T-helper 1 cell treated with Interleukin-12 subunit alpha and Interleukin-12 subunit beta and Interleukin-4 antibody, amounts not matched to agents 30 μg/mL and 1 μg/mL, for 36 hours (primary cell): ENCODE data around the gene SLC6A6.

Experiments used
- H3K27ac Mint-ChIP-seq: one replicate; pipeline ENCODE4 v1.8.0; 2021; ENCODE audit warnings: mild to moderate bottlenecking, mixed read lengths
- H3K27me3 Mint-ChIP-seq: one replicate; pipeline ENCODE4 v1.8.0; 2021; ENCODE audit warnings: low read depth, mixed read lengths
- H3K36me3 Mint-ChIP-seq: one replicate; pipeline ENCODE4 v1.8.0; 2021; ENCODE audit warnings: low read depth, mixed read lengths
- H3K4me1 Mint-ChIP-seq: one replicate; pipeline ENCODE4 v1.8.0; 2021; ENCODE audit warnings: low read depth, mixed read lengths
- H3K4me3 Mint-ChIP-seq: one replicate; pipeline ENCODE4 v1.8.0; 2021; ENCODE audit warnings: mild to moderate bottlenecking, moderate library complexity, mixed read lengths
- H3K9me3 Mint-ChIP-seq: one replicate; pipeline ENCODE4 v1.8.0; 2021; ENCODE audit warnings: mixed read lengths

SLC6A6 gene

DNA sequence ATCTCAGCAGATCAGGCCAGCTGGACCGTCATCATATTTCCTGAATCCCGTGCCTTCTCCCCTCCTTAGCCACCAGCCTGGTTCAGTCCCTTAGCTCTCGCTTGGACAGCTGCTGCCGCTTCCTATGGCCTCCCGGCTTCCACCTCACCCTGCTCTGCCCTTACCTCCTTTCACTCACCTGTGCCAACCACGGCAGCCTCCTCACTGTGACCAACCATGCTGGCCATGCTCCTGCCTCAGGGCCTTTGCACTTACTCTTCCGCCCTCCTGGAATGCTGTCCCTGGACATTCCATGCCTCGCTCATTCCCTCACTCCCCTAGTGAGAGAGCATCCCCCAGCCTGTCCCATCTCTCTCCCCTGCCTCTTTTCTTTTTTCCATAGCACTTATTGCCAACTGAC is 118.6 kb downstream of the SLC6A6 start:
- no peaks in the 10 kb centered on the region for H3K36me3 Mint-ChIP-seq
- no peak overlapping the region for H3K4me3 Mint-ChIP-seq
- H3K27ac Mint-ChIP-seq: no peak overlapping the region
- H3K9me3 Mint-ChIP-seq: no peaks in the 10 kb centered on the region
- H3K27me3 Mint-ChIP-seq: no peaks in the 10 kb centered on the region
- H3K4me1 Mint-ChIP-seq: no peaks in the 10 kb centered on the region

DNA sequence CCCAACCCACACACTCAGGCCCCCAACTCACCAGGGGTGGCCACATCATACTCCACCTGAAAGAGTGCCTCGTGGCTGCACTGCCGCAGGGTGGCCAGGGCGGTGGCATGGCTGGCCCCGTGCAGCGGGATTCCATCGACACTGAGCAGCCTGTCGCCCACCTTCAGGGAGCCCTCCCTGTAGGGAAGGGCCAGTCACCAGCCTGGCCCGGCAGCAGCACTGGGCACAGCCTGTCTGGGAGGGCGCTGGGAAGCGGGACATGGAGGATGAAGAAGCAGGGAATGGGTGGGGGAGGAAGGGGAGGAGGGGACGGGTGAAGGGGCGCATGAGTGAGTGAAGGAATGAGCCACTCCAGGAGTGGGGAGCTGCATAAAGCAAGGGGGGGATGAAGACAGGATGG is 119.2 kb downstream of the SLC6A6 start:
- H3K36me3 Mint-ChIP-seq: no peaks in the 10 kb centered on the region
- H3K27me3 Mint-ChIP-seq: peaks cover 5% of the 10 kb centered on the region
- no peak overlapping the region for H3K27ac Mint-ChIP-seq
- no peaks in the 10 kb centered on the region for H3K4me1 Mint-ChIP-seq
- no peaks in the 10 kb centered on the region for H3K9me3 Mint-ChIP-seq
- no peak overlapping the region for H3K4me3 Mint-ChIP-seq

GRCh38 chr3:14522129-14522691 is 119.8 kb downstream of the SLC6A6 start:
- Mint-ChIP-seq H3K4me3 (no peak overlapping the region), H3K9me3 (no peaks in the 10 kb centered on the region), H3K27ac (no peak overlapping the region), H3K27me3 (peaks cover 11% of the 10 kb centered on the region), H3K4me1 (no peaks in the 10 kb centered on the region), H3K36me3 (no peaks in the 10 kb centered on the region)

DNA sequence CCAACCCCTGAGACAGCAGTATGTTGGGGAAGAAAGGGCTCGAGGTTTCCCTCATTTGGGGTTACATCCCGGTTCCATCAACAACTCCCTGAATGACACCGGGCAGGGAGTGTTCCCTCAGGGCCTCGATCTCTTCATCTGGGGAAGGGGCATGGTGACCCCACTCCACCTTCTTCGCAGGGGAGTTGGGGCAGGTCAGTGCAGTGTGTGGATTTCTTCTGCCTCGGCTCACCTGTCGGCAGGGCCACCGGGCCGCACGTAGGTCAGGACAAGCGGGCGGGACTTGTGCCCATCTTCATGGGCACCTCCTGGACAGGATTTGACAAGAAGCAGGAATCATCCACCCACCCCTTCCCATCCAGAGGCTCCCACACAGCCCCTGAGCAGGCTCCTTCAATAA is 120.4 kb downstream of the SLC6A6 start:
- Mint-ChIP-seq H3K9me3 (no peaks in the 10 kb centered on the region), H3K27ac (no peak overlapping the region), H3K36me3 (no peaks in the 10 kb centered on the region), H3K4me3 (no peak overlapping the region), H3K4me1 (no peaks in the 10 kb centered on the region), H3K27me3 (peaks cover 11% of the 10 kb centered on the region)

DNA sequence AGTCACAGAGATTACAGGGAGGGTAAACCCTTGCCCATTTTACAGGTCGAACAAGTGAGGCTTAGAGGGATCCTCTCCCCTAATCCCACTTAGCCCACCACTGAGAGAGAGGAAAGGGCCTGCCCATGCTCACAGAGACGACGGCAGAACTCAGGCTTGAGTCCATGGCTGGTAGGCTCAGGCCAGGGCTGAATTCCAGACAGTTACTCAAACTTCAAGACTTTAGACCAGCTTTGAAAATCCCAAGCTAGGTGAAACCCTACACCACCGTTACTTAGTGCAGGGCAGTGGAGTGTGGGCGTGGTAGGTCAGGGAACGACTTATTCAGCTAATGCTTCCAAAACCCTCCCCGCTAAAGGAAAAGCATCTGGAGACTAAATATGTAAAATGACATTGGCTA is 121.4 kb downstream of the SLC6A6 start:
- Mint-ChIP-seq H3K27ac (no peak overlapping the region), H3K27me3 (peaks cover 11% of the 10 kb centered on the region), H3K9me3 (no peaks in the 10 kb centered on the region), H3K36me3 (no peaks in the 10 kb centered on the region), H3K4me3 (no peak overlapping the region), H3K4me1 (no peaks in the 10 kb centered on the region)

GRCh38 chr3:14524311-14524711 is 121.9 kb downstream of the SLC6A6 start:
- no peaks in the 10 kb centered on the region for H3K36me3 Mint-ChIP-seq
- peaks cover 11% of the 10 kb centered on the region for H3K27me3 Mint-ChIP-seq
- no peaks in the 10 kb centered on the region for H3K9me3 Mint-ChIP-seq
- no peak overlapping the region for H3K4me3 Mint-ChIP-seq
- H3K4me1 Mint-ChIP-seq: no peaks in the 10 kb centered on the region
- no peak overlapping the region for H3K27ac Mint-ChIP-seq

- no peak overlapping the region for H3K4me3 Mint-ChIP-seq
- H3K36me3 Mint-ChIP-seq: no peaks in the 10 kb centered on the region
- peaks cover 14% of the 10 kb centered on the region for H3K27me3 Mint-ChIP-seq
- no peak overlapping the region for H3K27ac Mint-ChIP-seq
- H3K9me3 Mint-ChIP-seq: no peaks in the 10 kb centered on the region
- no peaks in the 10 kb centered on the region for H3K4me1 Mint-ChIP-seq
Observed at GRCh38 chr3:14524920-14525660, 122.7 kb downstream of the SLC6A6 start.

DNA sequence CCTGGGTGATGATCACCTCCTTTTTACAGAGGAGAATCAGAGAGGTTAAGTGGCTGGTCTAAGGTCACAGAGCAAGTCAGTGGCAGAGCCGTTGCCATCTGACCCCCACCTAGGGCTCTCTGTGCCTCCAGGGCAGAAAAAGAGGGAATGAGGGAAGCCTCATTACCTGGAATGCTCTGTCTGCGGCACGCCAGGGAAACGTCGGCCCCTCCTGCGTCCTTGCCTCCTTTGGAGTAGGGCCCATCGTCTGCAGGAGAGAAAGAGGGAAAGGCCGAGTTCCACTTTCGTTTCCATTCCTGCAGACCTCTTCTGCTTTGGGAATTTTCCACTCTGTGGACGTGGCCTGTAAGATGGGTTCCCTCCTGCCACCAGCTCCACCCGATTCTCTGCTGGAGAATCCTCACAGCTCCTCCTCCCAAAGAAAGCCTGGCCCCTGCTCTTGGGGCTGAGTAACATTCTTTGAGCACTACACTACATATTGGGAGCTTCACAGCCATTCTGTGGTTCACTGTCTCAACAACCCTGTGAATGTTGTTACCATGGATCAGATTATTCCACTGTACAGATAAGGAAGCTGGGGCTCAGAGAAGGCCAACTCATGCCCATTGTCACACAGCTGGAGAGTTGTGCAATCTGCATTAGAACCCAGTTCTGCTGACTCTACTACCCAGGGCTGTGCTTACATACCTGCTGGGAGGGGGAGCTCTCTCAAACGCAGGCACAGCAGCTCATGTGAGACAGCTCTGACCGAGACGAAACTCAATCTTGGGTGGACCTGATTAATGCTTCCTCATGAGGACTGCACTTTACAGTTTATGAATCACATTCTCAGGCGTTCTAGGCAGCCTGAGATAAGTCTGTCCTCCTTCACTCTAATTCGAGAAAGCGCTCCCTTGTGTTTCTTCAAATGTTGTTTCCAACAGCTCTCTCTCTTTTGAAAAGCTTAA is 123.6 kb downstream of the SLC6A6 start:
- Mint-ChIP-seq H3K9me3 (no peaks in the 10 kb centered on the region), H3K36me3 (no peaks in the 10 kb centered on the region), H3K4me3 (no peak overlapping the region), H3K27me3 (peaks cover 14% of the 10 kb centered on the region), H3K4me1 (no peaks in the 10 kb centered on the region), H3K27ac (no peak overlapping the region)

DNA sequence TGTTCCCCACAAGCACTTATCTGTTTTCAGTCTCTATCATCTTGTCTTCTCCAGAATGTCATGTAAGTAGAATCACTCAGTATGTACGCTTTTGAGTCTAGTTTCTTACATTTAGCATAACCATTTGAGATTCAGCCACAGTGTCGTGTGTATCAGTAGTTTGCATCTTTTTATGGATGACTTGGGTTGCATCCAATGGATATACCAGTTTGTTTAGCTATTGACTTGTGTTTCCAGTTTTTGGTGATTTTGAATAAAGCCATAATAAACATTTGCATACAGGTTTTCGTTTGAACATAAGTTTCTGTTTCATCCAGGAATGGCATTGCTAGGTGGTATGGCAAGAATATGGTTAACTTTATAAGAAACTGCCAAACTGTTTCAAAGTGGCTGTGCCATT is 125.7 kb downstream of the SLC6A6 start:
- H3K27ac Mint-ChIP-seq: no peak overlapping the region
- no peak overlapping the region for H3K4me3 Mint-ChIP-seq
- H3K27me3 Mint-ChIP-seq: peaks cover 14% of the 10 kb centered on the region
- no peaks in the 10 kb centered on the region for H3K36me3 Mint-ChIP-seq
- no peaks in the 10 kb centered on the region for H3K4me1 Mint-ChIP-seq
- H3K9me3 Mint-ChIP-seq: no peaks in the 10 kb centered on the region

DNA sequence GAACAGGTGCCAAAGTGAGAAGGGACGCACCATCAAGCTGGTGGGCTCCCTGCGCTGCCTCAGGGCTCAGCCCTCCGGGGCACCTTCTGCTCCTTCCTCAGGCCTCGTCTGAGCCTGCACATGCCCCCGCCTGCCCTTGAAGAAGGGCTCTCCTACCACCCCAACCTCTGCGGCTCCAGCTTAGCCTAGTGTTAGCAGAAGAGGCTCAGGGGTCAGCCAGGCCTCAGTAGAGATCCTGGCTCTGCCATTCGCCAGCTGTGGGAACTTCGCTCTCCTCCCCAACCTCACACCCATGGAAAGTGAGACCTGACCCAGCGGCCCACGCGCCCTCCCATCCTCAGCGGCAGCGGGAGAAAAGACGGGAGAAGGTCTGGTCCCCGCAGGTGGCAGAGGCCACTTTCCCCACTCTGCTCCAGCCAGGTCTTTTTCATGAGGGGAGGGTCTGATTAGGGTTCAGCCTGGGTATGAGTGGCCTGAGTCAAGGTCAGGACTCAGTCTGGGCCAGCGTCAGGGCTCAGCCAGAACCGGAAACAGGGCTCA is 129.5 kb downstream of the SLC6A6 start:
- no peaks in the 10 kb centered on the region for H3K36me3 Mint-ChIP-seq
- H3K4me3 Mint-ChIP-seq: no peak overlapping the region
- H3K27ac Mint-ChIP-seq: no peak overlapping the region
- H3K4me1 Mint-ChIP-seq: no peaks in the 10 kb centered on the region
- no peaks in the 10 kb centered on the region for H3K9me3 Mint-ChIP-seq
- H3K27me3 Mint-ChIP-seq: peaks cover 6% of the 10 kb centered on the region

DNA sequence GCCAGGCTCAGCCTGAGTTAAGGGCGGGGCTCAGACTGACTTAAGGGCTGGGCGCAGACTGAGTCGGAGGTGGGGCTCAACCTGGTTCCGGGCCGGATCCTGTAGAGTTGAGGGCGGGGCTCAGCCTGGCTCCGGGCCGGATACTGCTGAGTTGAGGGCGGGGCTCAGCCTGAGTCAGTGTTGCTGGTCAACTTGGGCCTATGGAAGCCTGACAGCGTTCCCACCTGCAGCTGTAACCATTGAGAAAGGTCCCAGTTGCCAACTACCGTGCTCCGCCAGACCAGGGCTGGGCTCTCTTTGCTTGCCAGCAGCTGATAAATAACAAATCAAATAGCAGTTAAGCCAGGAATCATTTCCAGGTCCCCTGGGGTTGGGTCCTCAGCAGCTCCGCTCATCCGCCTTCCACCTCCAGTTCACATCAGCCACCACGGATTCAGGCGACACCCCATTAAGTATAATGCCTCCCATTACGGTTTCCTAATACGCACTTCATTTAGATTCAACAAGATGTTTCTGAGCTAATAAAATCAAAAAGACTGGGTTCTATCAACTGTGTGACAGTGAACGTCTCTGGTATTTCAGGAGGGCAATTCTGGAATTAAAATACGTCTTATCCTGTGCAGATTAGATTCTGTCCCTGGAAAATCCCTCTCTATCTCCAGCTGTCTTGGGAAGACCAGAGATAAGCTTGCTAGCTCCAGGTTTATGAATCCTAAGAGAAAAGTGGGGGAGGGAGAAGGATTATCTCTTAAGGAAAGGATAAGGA is 130.5 kb downstream of the SLC6A6 start:
- Mint-ChIP-seq H3K4me1 (no peaks in the 10 kb centered on the region), H3K36me3 (no peaks in the 10 kb centered on the region), H3K9me3 (no peaks in the 10 kb centered on the region), H3K4me3 (no peak overlapping the region), H3K27me3 (peaks cover 3% of the 10 kb centered on the region), H3K27ac (no peak overlapping the region)

DNA sequence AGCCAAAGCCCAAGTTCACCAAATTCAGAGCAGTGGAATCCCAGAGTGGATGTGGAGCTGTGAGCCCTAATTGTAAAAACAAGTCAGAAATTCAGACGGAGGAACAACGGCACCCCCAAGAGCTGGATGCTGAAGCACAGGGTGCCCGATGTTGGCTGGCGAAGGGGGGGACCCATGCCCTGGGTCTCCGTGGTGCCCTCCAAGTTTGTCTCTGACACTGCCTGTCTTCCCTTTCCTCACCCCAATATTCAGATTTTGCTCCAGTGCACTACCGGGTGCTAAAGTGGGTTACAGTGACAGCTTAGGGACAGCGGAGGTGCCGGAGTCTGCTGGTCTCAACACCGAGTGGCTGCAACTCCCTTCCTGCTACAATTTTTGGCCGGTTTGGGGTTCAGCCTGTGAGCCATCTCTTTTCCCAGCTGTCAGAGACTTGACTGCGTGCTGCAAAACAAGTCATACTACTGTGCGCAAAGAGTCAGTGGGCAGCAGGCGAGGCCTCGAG is 131.1 kb downstream of the SLC6A6 start:
- no peak overlapping the region for H3K27ac Mint-ChIP-seq
- H3K36me3 Mint-ChIP-seq: no peaks in the 10 kb centered on the region
- peaks cover 3% of the 10 kb centered on the region for H3K27me3 Mint-ChIP-seq
- no peak overlapping the region for H3K4me3 Mint-ChIP-seq
- no peaks in the 10 kb centered on the region for H3K4me1 Mint-ChIP-seq
- H3K9me3 Mint-ChIP-seq: no peaks in the 10 kb centered on the region

DNA sequence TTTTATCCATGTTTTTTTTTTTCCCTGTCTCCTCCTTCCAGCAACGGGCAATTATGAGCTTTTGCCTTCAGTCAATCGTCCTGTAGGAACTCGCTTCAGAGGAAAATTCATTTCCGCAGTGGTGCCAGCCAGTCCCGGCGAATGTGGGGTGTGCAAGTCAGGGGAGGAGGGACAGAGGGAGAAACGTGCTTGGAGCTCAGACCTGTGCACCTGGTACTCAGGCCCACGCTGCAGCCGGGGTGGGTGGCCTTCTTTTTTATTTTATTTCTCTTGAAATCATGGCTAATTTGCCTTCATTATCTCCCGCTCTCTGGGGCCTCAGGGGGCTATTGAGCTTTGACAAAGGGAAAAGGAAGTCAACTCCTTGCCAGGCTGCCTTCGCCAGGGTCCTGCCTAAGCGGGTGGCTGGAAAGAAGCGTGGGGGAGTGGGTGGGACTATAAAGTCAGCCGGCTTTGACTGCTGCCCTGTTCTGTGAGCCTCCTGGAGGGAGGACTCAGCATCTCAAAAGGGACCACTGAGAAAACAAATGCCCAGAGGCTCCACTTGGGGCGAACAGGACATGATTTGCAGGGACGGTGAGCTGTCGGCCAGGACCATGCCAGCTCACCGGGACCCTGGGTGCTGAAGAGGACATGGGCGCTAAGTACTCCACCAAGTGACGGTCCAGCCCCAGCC is 132.2 kb downstream of the SLC6A6 start:
- no peak overlapping the region for H3K27ac Mint-ChIP-seq
- peaks cover under 1% of the 10 kb centered on the region for H3K27me3 Mint-ChIP-seq
- H3K9me3 Mint-ChIP-seq: no peaks in the 10 kb centered on the region
- no peak overlapping the region for H3K4me3 Mint-ChIP-seq
- H3K36me3 Mint-ChIP-seq: no peaks in the 10 kb centered on the region
- H3K4me1 Mint-ChIP-seq: no peaks in the 10 kb centered on the region
